Activated CD4-positive, alpha-beta T cell treated with anti-CD3 and anti-CD28 coated beads, Interleukin-2, Interleukin-6, amounts not matched to agents 100 ng/mL and 50 ng/mL, durations not matched to agents 16 hours and 8 hours (primary cell): ENCODE results near the gene TBC1D22A.
A peak's percentile ranks its signal among the peaks of the same experiment; 100 is the strongest.

ENCODE experiments used
- DNase-seq: peaks from one replicate; pipeline ENCODE4 v3.0.0-alpha.2; 2020

The TBC1D22A gene

DNA sequence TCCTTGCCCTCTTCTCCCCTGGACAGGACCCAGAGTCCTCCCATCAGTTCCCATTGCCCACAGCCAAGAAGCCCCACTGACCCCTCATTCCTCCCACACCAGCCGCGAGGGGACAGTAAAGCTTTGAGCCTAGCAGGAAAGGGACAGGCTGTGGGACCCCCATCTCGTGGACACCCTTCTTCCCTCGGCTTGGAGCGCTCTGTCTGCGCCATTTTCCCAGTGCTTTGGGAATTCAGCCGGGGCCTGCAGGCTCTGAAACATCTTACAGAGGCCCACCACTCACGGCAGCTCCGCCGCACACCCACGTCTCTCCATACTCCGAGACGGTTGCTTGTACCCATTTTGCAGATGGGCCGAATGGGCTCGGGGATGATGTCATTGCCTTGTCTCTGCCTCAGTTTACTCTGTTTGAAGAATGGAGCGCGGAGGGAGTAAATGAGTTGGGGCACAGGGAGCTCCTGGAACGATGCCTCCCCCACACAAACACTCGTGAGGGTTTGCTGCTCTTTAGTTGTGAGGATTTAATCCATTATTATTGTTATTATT is 447.7 kb downstream of the TBC1D22A start:
- DNase-seq, result no peak

DNA sequence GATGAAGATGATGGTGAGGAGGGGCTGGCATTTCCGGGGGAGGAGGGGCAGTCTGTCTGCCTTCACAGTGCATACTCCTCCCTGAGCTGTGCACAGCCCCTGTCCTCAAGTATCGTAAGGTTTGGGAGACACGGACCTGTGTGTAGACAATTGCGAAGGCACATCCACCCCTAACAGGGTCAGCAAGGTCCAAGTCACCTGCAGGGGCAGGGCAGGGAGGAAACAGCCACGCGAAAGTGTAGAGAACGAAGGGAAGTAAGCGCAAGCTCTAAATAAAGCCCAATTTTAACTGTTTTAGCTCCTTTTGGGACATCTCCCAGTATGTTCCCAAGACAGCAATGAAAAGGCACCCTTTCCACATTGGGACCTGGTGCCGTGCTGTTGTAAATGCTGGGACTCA is 448.2 kb downstream of the TBC1D22A start:
- DNase-seq, result no peak

DNA sequence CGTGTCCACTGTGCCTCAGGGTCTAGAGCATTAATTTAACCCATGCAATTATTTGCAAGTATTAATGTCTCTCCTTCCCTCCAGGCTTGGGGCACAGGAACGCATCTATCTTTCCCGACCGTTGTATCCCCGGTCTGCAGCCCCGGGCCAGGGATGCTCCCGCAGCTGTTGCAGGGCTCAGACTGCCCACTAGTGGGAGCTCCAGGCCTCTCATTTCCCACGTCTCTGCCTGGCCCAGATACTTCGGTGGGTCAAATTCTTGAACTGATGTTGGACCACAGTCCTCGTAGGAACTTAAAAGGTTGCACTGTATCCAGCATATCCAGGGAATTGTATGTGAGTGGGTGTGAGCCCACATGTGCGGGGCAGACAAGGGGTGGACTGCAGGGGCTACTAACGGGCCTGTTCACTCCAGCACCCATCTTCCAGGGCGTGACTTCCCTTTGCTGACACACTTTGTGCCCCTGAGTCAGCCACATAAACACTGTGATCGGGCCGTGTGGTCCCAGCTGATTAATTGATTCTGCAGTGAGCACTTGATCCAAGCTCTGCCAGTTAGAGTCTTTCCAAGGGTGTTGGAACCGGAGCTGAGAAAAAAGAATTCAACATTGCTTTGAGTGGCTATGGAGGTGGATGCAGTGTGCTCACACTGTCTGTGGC is 451.3 kb downstream of the TBC1D22A start:
- peak; percentile 62 for DNase-seq

DNA sequence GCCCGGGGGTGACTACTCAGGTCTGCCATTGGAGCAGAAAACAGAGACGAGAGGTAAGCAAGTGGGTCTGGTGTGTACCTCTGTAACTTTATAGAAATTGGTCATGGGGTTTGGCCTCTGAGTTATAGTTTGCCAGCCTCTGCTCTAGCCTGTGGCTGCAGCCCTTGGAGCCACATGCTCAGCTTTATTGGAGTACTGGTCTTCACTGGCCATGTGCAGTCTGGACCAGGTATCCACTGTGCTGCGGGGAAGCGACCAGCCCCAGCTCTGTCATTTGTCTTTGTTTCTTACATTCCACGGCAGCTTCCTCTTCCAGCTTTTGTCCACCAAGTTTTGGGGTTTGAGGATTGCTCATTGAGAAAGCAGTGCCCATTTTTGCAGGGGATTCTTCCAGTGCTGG is 453.4 kb downstream of the TBC1D22A start:
- no peak for DNase-seq

- DNase-seq, result no peak
Measured at GRCh38 chr22:47218671-47219070, 456.2 kb downstream of the TBC1D22A start.

DNA sequence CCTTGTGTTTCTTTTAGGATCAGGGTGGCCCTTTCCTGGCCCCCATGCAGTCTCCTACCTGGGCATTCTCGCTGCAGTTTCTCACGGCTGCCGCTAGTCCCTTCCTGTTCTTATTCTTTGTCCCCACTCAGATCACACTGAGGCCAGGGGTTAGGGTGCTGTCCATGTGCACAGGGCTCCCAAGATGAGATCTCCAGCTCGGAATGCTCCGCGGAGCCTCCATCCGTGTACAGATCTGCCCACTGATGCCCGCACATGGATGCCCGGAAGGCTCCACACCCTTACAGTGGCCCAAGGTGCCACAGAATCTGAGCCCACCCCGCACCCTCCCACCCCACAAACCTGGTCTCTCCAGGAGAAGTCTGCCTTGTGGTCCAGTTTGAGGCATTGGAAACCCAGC is 457.3 kb downstream of the TBC1D22A start:
- DNase-seq, result no peak

GRCh38 chr22:47220752-47221151 is 458.3 kb downstream of the TBC1D22A start:
- DNase-seq, result no peak

- no peak for DNase-seq
Measured at GRCh38 chr22:47221840-47222615, 459.6 kb downstream of the TBC1D22A start.
